Uterine smooth muscle cell (primary cell): ENCODE results near the gene CDADC1. TPM values are rescaled to one million over a fixed set of nuclear protein-coding genes. Genes with fewer than 3 reads are reported as not detected.

Experiments
- total RNA-seq: library from RNA; depleted of rRNA; stranded (reverse); fragments of >200 nt; gene quantifications from 2 replicates; pipeline ENCODE4 v1.2.3, GENCODE V29; 2014

Gene CDADC1
- total RNA-seq: 4.3 and 7.9 TPM in 2 replicates

GRCh38 chr13:49247643-49248621 is at the start of gene CDADC1:
Gene CDADC1 (plus strand): TSS chr13:49247925. CDS start chr13:49248038, 113 bp downstream.

GRCh38 chr13:49220036-49220855 is 27.5 kb upstream of the CDADC1 start, which contains the start of gene MLNR:
Gene MLNR (plus strand): TSS chr13:49220338. CDS start chr13:49220338, 0 bp downstream.

Other genes with a start within 250 kb of the CDADC1 start
- gene MLNR, start 27.6 kb upstream of the CDADC1 start, total RNA-seq: not detected in 2 replicates
- 7.0 and 9.4 TPM in 2 replicates for gene CAB39L, start 196.1 kb downstream of the CDADC1 start, total RNA-seq
- 11.7 and 15.1 TPM in 2 replicates for gene SETDB2, start 196.3 kb downstream of the CDADC1 start, total RNA-seq
- gene PHF11, start 248.0 kb downstream of the CDADC1 start, total RNA-seq: 13.6 and 19.3 TPM in 2 replicates